ENCODE results near the gene ACTL6A.
"Not testable (repeated sequence)": the region's sequence is repeated elsewhere in the genome, so short reads cannot be mapped to it uniquely, and the experiment has no call there.

Gene ACTL6A

DNA sequence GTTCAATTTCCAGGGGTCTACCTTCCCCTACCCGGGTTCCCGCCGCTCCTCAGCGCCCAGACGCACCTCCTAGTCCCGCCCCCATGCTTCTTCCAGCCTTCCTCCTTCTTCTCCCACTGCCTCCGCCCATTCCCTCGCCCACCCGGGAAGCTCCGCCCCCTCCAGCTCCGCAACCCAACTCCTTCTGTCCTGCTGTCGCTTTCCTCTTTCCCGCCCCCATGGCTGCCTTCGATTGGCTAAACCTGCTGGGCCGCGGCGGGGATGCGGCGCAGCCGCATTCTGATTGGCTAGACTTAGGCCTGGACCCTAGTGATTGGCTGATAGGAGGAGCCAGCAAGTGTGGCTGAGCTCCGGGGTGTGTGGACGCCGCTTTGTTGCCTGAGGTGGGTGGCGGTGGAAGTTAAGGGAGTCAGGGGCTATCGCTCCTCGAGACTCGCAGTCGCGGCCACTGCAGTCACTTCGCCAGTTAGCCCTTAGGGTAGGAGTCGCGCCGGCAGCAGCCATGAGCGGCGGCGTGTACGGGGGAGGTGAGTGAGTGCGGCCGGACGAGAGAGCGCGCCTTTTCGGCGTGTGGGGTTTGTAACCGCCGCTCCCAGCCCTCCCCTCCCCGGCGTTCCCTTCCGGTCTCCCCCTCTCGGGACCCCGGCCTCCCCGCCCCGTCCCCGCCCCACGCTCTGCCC is at the start of gene ACTL6A:
Gene ACTL6A (plus strand): TSS at position 336 of the 680 bp plus-strand sequence. CDS start 167 bp downstream, at position 503.
- DNase-seq: peak; percentile 99

DNA sequence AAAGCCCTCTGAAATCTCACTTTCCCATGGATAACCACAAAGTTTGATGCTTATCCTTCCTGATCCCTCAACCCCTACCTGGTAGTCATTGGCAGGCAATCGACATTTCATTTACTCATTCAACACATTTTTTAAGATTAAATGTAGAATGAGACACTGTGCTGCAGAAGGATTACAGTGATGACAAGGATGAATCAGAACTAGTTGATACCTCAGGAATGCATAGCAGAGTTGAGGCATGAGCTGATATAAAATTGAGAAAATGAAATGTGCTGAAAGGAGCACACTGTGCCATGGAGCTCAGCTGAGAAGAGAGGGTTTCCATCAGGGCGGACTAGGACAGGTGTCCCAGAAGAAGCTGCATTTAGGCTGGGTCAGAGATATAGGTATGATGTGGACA is 48.9 kb upstream of the ACTL6A start:
- no peak for DNase-seq

DNA sequence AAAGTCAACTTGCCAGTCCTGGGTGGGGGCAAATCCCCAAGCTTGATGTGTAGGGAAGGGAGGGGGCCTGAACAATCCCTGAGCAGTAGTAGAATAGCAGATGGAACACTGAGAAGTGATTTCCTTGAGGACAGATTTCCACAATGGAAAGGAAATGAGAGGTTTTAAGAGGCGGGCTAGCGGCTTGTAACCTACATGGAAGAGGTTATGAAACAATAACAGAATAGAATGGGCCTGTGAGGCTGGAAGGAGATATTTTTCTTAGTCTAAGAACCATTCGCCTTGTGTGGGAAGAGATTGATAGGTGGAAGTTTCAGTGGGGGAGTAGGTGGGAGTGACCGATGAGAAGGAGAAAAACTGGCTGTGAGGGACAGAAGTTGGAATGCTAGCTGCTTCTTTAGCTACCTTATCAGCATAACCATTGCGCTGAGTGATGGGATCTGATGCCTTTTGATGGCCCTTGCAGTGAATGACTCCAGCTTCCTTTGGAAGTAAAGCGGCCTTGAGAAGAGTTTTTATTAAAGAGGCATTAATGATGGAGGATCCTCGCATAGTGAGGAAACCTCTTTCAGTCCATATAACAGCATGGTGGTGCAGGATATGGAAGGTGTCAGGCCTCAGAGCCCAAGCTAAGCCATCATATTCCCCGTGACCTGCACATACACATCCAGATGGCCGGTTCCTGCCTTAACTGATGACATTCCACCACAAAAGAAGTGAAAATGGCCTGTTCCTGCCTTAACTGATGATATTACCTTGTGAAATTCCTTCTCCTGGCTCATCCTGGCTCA is 46.1 kb upstream of the ACTL6A start:
- DNase-seq: not testable (repeated sequence)

GRCh38 chr3:179526482-179526881 is 36.2 kb upstream of the ACTL6A start:
- DNase-seq: no peak

GRCh38 chr3:179526989-179527391 is 35.7 kb upstream of the ACTL6A start:
- no peak for DNase-seq

- DNase-seq: no peak
Observed at GRCh38 chr3:179528772-179529171, 34.0 kb upstream of the ACTL6A start.

DNA sequence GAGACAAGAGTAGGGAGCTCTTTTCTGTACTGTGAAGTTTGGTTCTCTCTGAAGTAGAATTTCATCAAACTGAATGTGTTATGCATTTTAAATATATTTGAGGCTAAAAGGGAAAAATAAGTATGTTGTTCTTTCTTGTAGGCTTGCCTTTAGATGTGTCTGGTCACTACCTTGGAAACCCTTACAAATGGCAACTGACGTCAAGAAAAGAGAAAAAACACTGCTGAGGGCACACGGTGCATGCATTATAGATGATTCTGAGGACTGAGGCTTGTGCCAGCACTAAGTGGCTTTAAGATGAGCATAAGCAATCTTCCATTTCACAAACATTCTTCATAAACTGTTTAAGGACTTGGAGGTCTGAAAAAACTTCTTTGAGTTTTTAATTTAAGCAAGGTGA is 31.1 kb upstream of the ACTL6A start:
- no peak for DNase-seq

- DNase-seq: no peak
Observed at GRCh38 chr3:179533274-179533673, 29.5 kb upstream of the ACTL6A start.

GRCh38 chr3:179536256-179536655 is 26.5 kb upstream of the ACTL6A start:
- no peak for DNase-seq

- no peak for DNase-seq
Observed at GRCh38 chr3:179541094-179541493, 21.6 kb upstream of the ACTL6A start.

- DNase-seq: no peak
Observed at GRCh38 chr3:179541596-179541995, 21.1 kb upstream of the ACTL6A start.

GRCh38 chr3:179542375-179542774 is 20.4 kb upstream of the ACTL6A start:
- DNase-seq: no peak

- peak; percentile 11 to 34 for DNase-seq
Observed at GRCh38 chr3:179544981-179545645, 17.6 kb upstream of the ACTL6A start.

GRCh38 chr3:179546814-179547241 is 15.9 kb upstream of the ACTL6A start:
- no peak for DNase-seq

DNA sequence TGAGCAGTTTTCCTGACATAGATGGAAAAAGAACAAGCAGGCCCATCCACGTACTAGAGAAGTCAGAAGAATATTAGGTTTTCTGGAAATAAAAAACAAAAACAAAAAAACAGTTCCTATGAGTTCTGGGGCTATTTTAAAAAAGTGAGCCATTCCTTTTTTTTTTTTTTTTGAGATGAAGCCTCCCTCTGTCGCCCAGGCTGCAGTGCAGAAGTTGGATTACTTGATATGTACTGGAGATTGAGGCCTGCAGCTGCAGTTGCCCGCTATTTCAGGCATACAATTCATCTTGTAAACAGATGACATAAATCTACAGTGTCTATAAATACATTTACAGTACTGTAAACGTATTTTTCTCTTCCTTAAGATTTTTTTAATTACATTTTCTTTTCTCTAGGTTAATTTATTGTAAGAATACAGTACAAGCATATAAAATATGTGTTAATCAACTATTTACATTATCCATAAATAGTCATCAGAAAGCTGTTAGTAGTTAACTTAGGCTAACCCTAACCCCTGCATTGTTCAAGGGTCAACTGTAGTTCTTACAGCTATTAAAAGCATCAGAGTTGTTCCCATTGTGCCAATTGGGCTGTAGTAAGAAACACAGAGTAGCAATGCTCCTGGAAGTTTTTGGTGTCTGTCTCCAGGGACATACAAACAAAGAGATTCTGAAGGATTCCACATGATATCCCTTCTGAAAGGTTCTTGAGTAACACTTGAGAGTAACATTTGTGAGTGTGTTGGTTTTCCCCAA is 11.2 kb upstream of the ACTL6A start:
- no peak for DNase-seq

GRCh38 chr3:179558742-179559364 is 3.9 kb upstream of the ACTL6A start:
- DNase-seq: peak; percentile 57 to 83

DNA sequence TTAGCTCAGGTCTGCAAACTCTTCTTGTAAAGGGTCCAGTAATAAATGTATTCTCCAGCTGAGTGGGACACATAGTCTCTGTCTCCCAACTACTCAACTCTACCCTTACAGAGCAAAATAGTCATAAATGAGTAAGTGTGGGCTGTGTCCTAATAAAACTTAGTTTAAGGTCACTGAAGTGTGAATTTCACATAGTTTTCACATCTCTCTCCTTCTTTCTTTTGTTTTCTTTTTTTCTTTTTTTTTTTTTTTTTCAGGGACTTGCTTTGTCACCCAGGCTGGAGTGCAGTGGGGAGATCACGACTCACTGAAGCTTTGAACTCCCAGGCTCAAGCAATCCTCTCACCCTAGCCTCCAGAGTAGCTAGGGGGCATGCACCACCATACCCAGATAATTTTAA is 1.9 kb upstream of the ACTL6A start:
- DNase-seq: no peak

DNA sequence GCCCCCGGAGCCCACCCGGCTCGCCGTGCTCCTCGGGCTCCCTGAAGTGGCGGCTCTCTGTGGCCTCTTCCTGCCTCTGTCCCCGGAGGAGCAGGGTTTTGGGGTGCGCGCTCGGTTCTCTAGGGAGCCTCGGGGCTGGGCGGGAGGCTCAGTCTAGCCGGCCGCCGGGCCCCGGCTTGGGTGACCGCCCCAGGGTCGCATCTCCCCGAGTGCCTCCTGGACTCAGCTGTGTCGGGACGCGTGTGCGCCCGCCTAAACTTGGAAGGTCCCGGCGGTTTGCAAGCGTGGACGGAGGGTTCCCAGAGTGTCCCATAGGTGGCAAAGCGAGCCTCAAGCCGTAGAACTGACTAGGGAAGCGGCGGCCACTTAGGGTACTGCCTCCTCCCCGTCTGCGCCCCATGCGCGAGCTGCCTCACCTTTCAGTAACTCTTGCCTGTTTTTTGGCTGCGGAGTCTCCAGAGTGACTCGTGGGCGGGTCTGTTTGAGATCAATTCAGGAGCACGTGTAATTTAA is 601 bp downstream of the ACTL6A start:
- DNase-seq: peak; percentile 76 to 78

DNA sequence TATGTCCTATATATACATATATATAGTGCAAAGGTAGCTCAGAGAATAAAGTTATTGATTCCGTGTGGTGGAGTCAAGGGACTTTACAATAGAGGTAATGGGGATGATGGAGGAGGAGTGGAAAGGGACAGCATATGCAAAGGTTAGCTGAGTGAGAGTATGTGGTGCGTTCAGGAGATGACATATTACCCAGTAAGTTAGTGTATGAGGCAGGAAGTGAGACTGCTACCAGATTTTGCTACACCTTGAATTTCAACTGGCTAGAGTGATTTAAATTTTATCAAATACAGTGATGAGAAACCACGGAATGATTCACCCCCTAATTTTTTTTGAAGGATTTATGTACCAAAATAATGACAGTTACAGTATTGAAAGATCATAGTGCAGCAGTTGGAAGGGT is 2.8 kb downstream of the ACTL6A start:
- no peak for DNase-seq

DNA sequence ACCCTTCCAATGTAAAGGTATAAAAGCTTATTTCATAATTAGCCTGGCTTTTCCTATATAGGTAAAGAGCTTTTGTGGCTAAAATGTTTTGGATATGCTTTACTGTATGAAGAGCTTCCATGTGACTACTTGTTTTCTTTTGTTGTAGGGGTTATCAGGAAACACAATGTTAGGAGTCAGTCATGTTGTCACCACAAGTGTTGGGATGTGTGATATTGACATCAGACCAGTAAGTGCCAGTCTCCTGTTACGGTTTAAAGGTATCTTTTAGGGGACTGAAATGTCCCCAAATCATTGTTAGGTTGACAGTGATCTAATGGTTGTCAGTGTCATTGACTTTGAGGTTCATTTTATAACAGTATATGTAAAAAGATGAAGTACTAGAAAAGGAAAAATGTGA is 18.3 kb downstream of the ACTL6A start:
- no peak for DNase-seq

- peak in 1 of 2 donors; percentile 67 for DNase-seq
Observed at GRCh38 chr3:179589143-179589542, 26.4 kb downstream of the ACTL6A start.

GRCh38 chr3:179590669-179591068 is 27.9 kb downstream of the ACTL6A start:
- DNase-seq: no peak

Measured in inflammatory macrophage treated with lipopolysaccharide for 1 hour (primary cell).